Measurements from ENCODE around the gene FGD6. TPM values are rescaled to one million over a fixed set of nuclear protein-coding genes. Genes with fewer than 3 reads are reported as not detected.
"Not testable (repeated sequence)": the region's sequence is repeated elsewhere in the genome, so short reads cannot be mapped to it uniquely, and the experiment has no call there.

The FGD6 gene
- total RNA-seq, 1 donor from 2014 or later: 15.4 TPM

DNA sequence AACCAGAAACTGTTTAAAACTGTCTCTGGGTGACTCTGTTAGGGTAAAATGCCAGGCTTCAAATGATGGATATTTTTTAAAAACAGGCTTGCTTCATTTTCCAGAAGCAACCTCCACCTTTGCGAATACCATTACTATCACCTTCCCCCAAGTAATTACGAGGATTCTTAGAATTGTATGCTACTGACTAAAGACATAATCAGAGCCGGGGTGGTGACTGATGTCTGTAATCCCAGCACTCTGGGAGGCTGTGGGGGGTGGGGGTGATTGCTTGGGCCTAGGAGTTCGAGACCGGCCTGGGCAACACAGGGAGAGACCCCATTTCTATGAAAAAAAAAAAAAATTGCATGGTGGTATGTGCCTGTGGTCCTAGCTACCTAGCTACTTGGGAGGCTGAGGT lies 38.3 kb downstream of the FGD6 start:
- DNase-seq (ENCODE audit: low spot score): no peak

DNA sequence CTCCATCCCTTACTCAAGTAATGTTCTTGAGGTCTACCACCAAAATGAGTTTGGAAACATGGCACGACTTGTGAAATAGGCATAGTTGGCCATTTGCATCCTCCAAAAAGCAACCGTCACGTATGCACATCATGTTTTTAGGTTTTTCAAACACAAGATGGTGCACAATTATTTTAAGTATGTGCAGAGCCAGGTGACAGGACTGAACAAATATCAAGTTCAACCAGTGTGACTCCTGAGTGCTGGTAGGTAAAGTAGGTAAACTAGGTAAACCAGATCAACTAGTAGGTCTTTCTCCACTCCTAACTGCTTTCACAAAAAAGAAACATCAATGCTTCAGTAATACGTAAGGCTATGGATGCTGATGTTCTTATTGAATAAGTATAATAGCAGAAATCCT lies 39.1 kb downstream of the FGD6 start:
- no peak for DNase-seq (ENCODE audit: low spot score)

- no peak for DNase-seq (ENCODE audit: low spot score)
Observed at GRCh38 chr12:95177201-95177768, 40.0 kb downstream of the FGD6 start.

DNA sequence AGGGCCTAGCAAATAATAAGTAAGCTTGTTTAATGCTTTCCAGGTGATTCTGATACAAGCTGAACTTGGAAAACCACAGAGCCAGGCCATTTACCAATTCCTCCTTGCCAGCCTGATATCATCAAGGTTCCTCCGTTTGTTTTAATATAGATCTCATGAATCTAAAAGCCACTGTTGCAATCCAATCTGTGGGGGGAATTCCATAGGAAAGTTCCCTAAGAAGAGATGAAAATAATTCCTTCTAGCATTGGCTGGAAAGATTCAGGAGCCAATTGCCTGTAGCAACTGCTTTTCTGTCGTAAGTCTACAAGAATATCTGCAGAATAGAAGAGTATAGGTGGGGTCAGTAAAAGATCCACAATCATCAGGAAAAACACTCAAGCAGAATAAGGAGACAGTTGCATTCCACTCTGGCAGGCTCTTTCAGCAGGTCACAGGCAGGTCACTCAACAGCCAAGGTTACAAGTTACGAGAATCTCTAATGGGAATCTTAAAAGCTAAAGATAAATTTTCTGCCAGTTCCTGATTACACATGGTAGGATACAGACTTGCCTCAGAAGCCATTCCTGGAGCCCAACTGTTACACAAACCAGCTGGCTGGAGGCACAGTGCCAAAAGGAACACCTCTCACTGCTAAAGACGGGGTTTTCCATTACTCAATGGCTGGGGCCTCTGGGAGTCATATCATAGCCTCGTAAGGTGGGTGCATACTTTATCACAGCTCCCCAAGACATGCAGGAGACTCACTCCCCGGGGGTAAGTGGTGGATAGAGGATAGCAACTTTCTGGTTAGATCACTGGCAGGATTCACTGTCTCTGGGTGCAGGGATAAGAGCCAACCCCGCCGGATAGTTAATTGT lies 43.6 kb downstream of the FGD6 start:
- DNase-seq (ENCODE audit: low spot score): peak; percentile 63

GRCh38 chr12:95169368-95169767 lies 47.9 kb downstream of the FGD6 start:
- peak; percentile 64 for DNase-seq (ENCODE audit: low spot score)

GRCh38 chr12:95168746-95169145 lies 48.5 kb downstream of the FGD6 start:
- DNase-seq (ENCODE audit: low spot score): no peak

DNA sequence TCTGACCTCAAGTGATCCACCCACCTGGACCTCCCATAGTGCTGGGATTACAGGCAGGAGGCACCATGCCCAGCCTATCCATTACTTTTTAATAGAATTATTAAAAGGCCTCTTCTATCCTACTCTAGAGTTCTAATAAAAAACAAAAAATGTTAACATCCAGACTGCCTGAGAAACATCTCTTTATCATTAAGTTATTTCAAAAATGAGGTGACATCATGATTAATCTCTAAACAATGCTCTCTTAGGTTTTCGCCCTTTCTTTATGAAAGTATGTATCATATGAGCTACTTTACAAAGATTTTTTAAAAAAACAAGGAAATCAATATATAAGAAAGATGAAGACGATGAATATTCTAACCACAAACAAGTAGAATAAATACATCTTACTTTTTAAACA lies 52.6 kb downstream of the FGD6 start:
- DNase-seq (ENCODE audit: low spot score): no peak

DNA sequence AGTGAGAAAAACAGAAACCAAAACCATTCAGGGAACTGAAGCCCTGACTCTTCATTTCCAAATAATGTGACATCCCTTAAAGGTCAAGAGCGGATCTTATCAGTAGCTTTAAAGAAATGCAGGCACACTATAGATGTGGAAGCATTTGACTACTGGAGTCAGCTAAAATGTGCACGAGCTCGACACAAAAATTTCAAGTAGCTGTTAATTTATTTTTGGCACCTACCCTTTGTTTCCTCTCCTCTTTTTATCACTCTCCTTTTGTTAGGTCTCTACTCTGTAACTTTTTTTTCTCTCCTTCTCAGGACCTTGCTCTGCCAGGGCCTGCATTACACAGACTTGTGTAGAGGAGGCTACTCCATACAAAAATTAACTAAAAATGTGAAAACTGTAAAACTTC lies 58.3 kb downstream of the FGD6 start:
- no peak for DNase-seq (ENCODE audit: low spot score)

DNA sequence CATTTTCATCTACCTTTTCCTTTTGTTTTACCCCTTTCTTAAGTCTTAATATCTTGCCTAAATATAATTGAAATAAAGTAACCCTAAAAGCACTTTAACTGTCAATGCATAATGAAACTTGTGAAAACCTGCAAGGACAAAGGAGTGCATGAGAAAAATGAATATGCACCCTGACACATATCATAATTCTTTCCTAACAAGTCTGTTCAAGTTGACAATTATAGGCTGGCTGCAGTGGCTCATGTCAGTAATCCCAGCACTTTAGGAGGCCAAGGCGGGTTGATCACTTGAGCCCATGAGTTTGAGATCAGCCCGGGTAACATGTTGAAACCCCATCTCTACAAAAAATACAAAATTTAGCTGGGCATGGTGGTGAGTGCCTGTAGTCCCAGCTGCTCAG lies 65.4 kb downstream of the FGD6 start:
- no peak for DNase-seq (ENCODE audit: low spot score)

GRCh38 chr12:95151406-95151805 lies 65.9 kb downstream of the FGD6 start:
- no peak for DNase-seq (ENCODE audit: low spot score)

- no peak for DNase-seq (ENCODE audit: low spot score)
Observed at GRCh38 chr12:95150501-95150900, 66.8 kb downstream of the FGD6 start.

- no peak for DNase-seq (ENCODE audit: low spot score)
Observed at GRCh38 chr12:95147866-95148265, 69.4 kb downstream of the FGD6 start.

GRCh38 chr12:95146769-95147168 lies 70.5 kb downstream of the FGD6 start:
- no peak for DNase-seq (ENCODE audit: low spot score)

DNA sequence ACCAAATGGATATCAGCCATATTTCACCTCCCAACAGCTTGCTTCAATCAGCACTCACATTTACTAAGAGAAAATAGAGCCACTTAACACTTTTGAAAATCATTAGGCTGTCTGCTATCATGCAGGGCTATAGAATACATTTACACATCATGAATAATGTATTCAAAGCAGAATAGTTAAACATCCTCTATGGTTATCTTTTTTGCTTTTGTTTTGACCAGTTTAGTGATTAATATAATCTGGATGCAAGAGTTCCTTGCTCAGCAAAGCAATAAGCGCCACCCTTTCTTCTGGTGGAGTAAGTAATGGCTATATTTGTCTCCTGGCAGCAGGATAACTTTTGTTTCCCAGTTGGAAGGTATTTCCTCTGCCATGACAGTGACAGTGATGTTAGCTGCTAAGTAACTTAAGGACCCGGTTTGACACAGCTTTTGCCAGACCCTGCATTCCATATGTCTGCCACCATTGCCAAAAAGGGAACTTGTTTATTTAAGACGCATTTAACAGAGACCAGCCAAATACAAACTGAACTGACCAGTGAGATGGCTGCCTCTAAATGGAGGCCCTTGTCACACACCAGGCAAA lies 73.6 kb downstream of the FGD6 start:
- DNase-seq (ENCODE audit: low spot score): no peak

DNA sequence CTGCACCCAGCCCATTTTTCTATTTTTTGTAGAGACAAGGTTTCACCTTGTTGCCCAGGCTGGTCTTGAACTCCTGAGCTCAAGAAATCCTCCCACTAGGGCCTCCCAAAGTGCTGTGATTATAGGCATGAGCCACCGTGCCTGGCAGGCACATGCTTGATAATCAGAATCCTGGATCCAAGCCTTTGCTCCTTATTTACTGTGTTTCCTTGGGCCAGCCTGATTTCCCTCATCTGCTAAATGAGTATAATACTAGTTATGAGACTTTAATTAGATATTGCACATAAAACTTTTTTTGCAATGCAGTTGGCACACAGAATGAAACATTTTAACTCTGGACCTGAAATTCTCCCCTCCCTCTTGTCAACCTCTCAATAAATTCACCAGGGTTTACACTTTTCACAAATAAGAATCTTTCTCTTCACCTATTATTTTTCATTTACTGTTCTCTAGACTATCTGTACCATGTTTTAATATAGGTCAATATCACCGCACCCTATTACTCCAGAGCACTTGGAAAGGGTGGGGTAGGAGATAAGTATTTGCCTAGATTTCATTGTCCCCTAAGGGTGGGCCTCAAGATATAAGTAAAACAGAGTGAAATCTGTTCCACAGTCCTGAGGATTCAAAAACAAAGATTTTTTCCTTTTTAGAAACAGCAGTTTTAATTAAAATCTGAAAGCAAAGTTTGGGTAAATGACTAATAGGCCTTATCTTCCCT lies 74.7 kb downstream of the FGD6 start:
- no peak for DNase-seq (ENCODE audit: low spot score)

- no peak for DNase-seq (ENCODE audit: low spot score)
Observed at GRCh38 chr12:95141310-95141709, 76.0 kb downstream of the FGD6 start.

- not testable (repeated sequence) for DNase-seq (ENCODE audit: low spot score)
Observed at GRCh38 chr12:95138031-95138430, 79.2 kb downstream of the FGD6 start.

GRCh38 chr12:95136598-95136997 lies 80.7 kb downstream of the FGD6 start:
- no peak for DNase-seq (ENCODE audit: low spot score)

- no peak for DNase-seq (ENCODE audit: low spot score)
Observed at GRCh38 chr12:95134085-95134484, 83.2 kb downstream of the FGD6 start.

DNA sequence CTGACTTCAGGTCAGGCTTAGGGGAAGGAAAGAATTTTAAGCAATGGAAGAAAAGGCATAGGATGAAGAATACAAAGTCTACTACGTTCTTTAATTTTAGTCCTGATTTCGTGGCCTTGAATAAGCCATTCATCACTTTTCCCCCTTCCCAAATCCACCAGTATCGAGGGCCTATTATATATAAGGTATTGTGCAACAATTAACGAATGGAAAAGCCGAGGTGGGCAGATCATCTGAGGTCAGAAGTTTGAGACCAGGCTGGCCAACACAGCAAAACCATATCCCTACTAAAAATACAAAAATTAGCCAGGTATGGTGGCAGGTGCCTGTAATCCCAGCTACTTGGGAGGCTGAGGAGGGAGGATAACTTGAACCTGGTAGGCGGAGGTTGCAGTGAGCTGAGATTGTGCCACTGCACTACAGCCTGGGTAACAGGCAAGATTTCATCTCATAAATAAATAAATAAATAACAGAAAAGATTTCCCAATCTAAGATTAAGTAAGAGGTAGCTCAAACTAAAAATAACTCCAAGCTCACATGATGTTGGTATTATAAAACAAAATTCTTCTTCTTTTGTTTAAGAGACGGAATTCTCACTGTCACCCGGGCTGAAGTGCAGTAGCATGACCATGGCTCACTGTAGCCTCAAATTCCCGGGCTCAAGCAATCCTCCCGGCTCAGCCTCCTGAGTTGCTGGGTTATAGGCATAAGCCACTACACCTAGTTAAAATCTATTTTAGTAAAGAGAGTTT lies 85.5 kb downstream of the FGD6 start:
- DNase-seq (ENCODE audit: low spot score): no peak

GRCh38 chr12:95130096-95130495 lies 87.2 kb downstream of the FGD6 start:
- DNase-seq (ENCODE audit: low spot score): no peak

DNA sequence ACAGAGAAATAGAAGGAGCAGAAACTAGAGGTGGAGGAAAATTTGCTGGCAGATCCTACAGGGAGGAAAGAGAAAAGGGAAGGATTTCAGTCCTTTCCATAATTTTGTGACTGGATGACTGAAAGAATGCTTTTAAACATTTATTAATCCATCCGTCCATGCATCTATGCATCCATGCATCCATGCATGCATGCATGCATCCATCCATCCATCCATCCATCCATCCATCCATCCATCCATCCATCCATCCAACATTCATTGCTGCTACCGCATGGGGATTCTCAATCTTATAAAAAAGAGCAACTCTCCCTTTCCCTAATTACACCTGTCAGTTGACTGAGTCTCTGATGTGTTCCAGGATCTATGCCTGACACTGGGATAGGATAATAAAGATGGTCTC lies 88.2 kb downstream of the FGD6 start:
- no peak for DNase-seq (ENCODE audit: low spot score)
